GM21528 (cell line): ENCODE measurements around the gene PRRT1.
"Not testable (repeated sequence)": the region's sequence is repeated elsewhere in the genome, so short reads cannot be mapped to it uniquely, and the experiment has no call there.

Experiments
- ATAC-seq: cut with Tn5 transposase; IDR thresholded peaks from one replicate; pipeline ENCODE4 v1.9.1; 2021; ENCODE audit warnings: mild to moderate bottlenecking, moderate library complexity; ENCODE audit not compliant: unreplicated experiment, low FRiP score

PRRT1 gene

DNA sequence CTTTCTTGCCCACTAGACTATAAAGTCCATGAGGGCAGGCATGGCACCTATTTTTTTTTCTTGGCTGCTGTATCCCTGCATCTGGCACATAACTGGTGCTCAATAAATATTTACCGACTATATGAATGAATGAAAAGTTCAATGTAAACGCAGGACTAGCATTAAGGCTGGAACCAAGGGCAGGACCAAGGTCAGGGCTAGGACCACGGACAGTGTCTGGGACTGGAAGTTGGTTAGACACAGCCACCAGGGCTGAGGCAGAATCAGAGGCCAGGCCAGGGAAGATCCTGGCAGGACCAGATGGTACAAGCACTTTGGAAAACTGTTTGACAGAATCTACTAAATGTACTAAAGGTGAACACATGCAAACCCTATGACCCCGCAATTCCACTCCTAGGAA is 46.3 kb downstream of the PRRT1 start:
- no peak for ATAC-seq

DNA sequence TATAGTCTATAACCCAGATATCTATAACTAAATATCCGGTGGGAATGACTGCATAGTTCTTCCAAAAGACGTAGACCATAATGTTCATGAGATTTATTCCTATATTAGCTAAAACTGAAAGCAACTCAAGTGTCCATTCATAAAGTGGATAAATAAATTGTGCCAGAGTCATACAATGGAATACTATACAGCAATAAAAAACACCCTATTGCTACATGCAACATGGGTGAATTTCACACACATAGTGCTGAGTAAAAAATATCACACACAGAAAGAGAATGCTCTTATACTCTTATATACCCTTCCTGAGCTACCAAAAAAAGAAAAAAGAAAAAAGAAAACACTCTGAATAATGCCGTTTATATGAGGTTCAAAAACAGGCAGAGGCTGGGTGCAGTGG is 49.5 kb downstream of the PRRT1 start:
- no peak for ATAC-seq

GRCh38 chr6:32100251-32100650 is 51.5 kb downstream of the PRRT1 start:
- not testable (repeated sequence) for ATAC-seq
